GM12801 (cell line): Measurements from ENCODE around the gene ATP8A1.

Experiments used
- TF ChIP-seq, protein P1 (sequence below): IDR thresholded peaks from one replicate; pipeline ENCODE4 v1.5.1; 2011; ENCODE audit warnings: control low read depth; ENCODE audit not compliant: insufficient read length; ENCODE audit errors: extremely low read depth

Gene ATP8A1

GRCh38 chr4:42490015-42490414 is 166.9 kb downstream of the ATP8A1 start:
- TF ChIP-seq, protein P1, sequence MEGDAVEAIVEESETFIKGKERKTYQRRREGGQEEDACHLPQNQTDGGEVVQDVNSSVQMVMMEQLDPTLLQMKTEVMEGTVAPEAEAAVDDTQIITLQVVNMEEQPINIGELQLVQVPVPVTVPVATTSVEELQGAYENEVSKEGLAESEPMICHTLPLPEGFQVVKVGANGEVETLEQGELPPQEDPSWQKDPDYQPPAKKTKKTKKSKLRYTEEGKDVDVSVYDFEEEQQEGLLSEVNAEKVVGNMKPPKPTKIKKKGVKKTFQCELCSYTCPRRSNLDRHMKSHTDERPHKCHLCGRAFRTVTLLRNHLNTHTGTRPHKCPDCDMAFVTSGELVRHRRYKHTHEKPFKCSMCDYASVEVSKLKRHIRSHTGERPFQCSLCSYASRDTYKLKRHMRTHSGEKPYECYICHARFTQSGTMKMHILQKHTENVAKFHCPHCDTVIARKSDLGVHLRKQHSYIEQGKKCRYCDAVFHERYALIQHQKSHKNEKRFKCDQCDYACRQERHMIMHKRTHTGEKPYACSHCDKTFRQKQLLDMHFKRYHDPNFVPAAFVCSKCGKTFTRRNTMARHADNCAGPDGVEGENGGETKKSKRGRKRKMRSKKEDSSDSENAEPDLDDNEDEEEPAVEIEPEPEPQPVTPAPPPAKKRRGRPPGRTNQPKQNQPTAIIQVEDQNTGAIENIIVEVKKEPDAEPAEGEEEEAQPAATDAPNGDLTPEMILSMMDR: no peak

DNA sequence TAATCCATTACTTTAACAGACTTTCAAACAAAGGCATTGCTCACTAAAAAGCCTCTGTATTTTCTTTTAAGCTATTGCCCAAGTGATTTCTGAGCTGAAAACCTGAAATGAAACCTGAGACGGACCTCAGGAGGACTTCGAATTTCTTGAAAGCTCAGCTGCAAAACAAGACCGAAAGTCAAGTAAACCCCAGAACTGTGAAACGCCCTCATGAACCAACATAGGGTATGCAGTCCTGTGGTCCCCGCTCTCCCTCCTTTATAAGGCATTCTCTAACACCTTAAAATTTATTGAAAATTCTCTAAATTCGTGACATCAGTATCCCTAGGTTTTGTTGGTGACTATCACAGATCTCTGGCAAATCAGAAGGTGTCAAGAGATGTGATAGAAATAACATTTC is 167.8 kb downstream of the ATP8A1 start:
- TF ChIP-seq, protein P1: no peak

- TF ChIP-seq, protein P1: no peak
Measured at GRCh38 chr4:42488554-42488953, 168.4 kb downstream of the ATP8A1 start.

- TF ChIP-seq, protein P1: no peak
Measured at GRCh38 chr4:42488114-42488513, 168.8 kb downstream of the ATP8A1 start.

DNA sequence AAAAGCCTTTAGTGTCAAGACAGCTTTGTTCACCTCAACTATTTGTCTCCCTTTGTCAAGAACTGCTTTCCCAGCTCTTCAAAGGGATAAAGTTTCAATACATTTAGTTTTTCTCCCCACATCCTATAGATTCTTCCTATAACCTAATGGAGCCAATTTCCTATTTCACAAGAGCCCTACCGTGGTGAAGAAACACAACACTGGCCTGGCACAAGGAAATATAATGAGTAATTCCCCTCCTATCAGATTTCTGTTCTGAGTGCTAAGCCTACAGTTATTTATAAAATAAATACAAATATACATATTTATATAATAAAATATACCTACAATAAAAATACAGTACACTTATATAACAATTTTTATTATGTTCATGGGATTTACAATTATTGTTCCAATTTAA is 169.7 kb downstream of the ATP8A1 start:
- TF ChIP-seq, protein P1: no peak

GRCh38 chr4:42484630-42485029 is 172.3 kb downstream of the ATP8A1 start:
- TF ChIP-seq, protein P1: no peak

- TF ChIP-seq, protein P1: no peak
Measured at GRCh38 chr4:42483426-42484379, 173.2 kb downstream of the ATP8A1 start.
